Activated T-cell treated with anti-CD3 and anti-CD28 coated beads, Interleukin-2, amount 50 U/mL, for 4 hours (primary cell): ENCODE measurements around the gene NACC2. TPM values are rescaled to one million over a fixed set of nuclear protein-coding genes. Genes with fewer than 3 reads are reported as not detected.

Source experiments
- ATAC-seq, 2 donors: fragments of 200-7000 bp; cut with Tn5 transposase; one replicate each; pipeline ENCODE4 v1.10.0; 2021
- DNase-seq: peaks from one replicate; pipeline ENCODE4 v3.0.0-alpha.2; 2020
- H3K27me3 Mint-ChIP-seq: one replicate; pipeline ENCODE4 v1.8.0; 2021; ENCODE audit warnings: low read depth, mixed read lengths
- H3K36me3 Mint-ChIP-seq: one replicate; pipeline ENCODE4 v1.8.0; 2022; ENCODE audit warnings: mixed read lengths; ENCODE audit not compliant: insufficient read depth
- H3K4me1 Mint-ChIP-seq: one replicate; pipeline ENCODE4 v1.8.0; 2021; ENCODE audit warnings: low read depth, mixed read lengths
- H3K4me3 Mint-ChIP-seq: one replicate; pipeline ENCODE4 v1.8.0; 2021; ENCODE audit warnings: mild to moderate bottlenecking, moderate library complexity, mixed read lengths
- H3K9me3 Mint-ChIP-seq: one replicate; pipeline ENCODE4 v1.8.0; 2021; ENCODE audit warnings: mixed read lengths
- total RNA-seq, 3 donors: library from RNA; stranded (reverse); gene quantifications; one replicate each; pipeline ENCODE4 v1.2.1, GENCODE V29; 2021

NACC2 gene
- total RNA-seq, 3 donors from 2014 or later = 5.9 to 6.2 (median 6.0) TPM

DNA sequence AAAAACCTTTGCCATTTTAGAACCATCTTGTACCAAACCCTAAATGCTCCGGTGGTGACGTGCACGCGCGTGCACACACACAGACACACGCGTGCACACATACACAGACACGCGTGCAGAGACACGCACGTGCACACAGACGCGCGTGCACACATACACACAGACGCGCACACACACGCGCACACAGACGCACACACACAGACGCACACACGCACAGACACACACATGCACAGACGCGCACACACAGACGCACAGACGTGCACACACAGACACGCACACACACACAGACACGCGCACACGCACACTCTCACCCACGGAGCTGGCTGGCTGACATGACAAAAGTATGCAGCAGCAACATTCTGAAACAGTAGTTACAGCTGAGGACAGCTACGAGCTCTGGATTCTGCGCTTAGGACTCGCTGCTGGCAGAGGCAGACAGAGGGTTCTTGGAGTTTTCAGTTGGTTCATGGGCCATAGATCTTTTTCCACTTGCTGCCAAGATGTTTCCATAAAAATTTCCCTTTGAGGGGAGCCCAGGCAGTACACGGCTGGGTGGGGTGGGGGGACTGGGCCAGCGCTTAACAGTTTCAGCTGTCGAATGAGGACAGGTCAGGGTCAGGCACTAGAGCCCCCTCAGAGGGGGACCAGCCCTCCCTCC lies 87.7 kb downstream of the NACC2 start:
- DNase-seq = no peak
- no peaks in the 10 kb centered on the region for H3K36me3 Mint-ChIP-seq
- H3K4me3 Mint-ChIP-seq = no peak overlapping the region
- no peak for ATAC-seq
- H3K27me3 Mint-ChIP-seq = no peaks in the 10 kb centered on the region
- no peaks in the 10 kb centered on the region for H3K4me1 Mint-ChIP-seq
- H3K9me3 Mint-ChIP-seq = no peaks in the 10 kb centered on the region

GRCh38 chr9:136006169-136006568 lies 88.9 kb downstream of the NACC2 start:
- Mint-ChIP-seq H3K36me3 (no peaks in the 10 kb centered on the region), H3K27me3 (no peaks in the 10 kb centered on the region), H3K4me1 (no peaks in the 10 kb centered on the region), H3K9me3 (no peaks in the 10 kb centered on the region), H3K4me3 (no peak overlapping the region)
- DNase-seq (no peak), ATAC-seq (no peak)

DNA sequence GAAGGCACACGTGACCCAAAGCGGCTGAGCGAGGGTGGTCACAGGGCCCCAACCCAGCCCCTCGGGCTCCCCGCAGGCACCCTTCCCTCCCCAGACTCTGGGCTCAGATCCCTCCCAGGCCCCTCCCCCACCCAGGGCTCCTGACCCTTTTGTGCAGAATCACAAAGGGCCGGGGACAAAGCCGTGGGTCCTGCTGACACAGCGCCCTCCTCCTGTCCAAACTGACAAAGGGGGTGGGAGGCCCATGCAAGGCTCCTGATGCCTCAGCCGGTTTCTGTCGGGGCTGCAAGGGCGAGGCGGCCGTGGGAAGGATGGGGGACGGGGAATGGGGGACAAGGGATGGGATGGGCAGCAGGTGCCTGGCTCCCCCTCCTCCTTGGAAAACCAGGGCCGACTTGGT lies 90.4 kb downstream of the NACC2 start:
- no peaks in the 10 kb centered on the region for H3K36me3 Mint-ChIP-seq
- no peaks in the 10 kb centered on the region for H3K27me3 Mint-ChIP-seq
- no peak overlapping the region for H3K4me3 Mint-ChIP-seq
- no peak for ATAC-seq
- H3K9me3 Mint-ChIP-seq = no peaks in the 10 kb centered on the region
- no peak for DNase-seq
- no peaks in the 10 kb centered on the region for H3K4me1 Mint-ChIP-seq

DNA sequence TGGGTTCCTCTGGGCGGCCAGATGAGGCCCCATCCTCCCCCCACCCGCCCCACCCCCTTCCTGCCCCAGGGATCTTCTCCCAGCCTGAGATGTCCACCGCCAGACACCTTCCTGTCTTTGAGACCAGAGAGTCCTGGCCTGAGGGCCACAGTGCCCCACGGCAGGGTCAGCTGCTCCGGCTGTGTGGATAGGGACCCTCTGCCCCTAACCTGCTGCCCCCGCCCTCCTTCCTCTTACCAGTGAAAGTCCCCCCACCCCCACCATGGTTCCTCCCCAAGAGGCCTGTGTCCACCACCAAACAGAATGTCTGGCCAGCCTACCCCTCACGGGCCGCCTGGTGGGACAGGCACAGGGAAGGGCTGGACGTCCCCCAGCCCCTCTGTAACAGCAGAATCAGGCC lies 90.9 kb downstream of the NACC2 start:
- Mint-ChIP-seq H3K4me1 (no peaks in the 10 kb centered on the region), H3K36me3 (no peaks in the 10 kb centered on the region), H3K9me3 (no peaks in the 10 kb centered on the region), H3K27me3 (no peaks in the 10 kb centered on the region), H3K4me3 (no peak overlapping the region)
- DNase-seq (no peak), ATAC-seq (no peak)

- no peaks in the 10 kb centered on the region for H3K9me3 Mint-ChIP-seq
These were observed 91.5 kb downstream of the NACC2 start for GRCh38 chr9:136003411-136004218.

DNA sequence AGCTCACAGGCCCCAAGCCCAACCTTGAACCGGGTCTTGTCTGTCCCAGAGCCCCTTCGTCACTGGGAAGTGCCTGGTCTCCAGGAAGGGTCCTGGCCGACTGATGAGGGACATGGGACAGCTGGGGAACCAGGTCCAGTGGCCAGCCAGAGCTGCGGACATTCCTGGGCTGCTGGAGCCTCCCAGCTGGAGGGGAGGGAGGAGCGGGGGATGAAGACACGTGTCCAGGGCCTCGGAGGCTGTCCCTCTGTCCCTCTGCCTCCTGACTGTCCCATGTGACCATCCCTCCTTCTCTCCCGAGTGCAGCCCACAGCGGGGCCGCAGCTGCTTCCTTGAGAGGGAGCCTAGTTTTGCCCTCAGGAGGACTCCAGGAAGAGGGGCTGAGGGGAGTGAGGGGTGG lies 92.2 kb downstream of the NACC2 start:
- no peaks in the 10 kb centered on the region for H3K4me1 Mint-ChIP-seq
- no peaks in the 10 kb centered on the region for H3K9me3 Mint-ChIP-seq
- no peaks in the 10 kb centered on the region for H3K27me3 Mint-ChIP-seq
- no peak overlapping the region for H3K4me3 Mint-ChIP-seq
- no peak for ATAC-seq
- no peaks in the 10 kb centered on the region for H3K36me3 Mint-ChIP-seq
- no peak for DNase-seq

More at GRCh38 chr9:136003411-136004218, 91.5 kb downstream of the NACC2 start:
- DNase-seq = no peak
- Mint-ChIP-seq H3K4me1 (no peaks in the 10 kb centered on the region), H3K27me3 (no peaks in the 10 kb centered on the region), H3K4me3 (no peak overlapping the region), H3K36me3 (no peaks in the 10 kb centered on the region)
- ATAC-seq = no peak

DNA sequence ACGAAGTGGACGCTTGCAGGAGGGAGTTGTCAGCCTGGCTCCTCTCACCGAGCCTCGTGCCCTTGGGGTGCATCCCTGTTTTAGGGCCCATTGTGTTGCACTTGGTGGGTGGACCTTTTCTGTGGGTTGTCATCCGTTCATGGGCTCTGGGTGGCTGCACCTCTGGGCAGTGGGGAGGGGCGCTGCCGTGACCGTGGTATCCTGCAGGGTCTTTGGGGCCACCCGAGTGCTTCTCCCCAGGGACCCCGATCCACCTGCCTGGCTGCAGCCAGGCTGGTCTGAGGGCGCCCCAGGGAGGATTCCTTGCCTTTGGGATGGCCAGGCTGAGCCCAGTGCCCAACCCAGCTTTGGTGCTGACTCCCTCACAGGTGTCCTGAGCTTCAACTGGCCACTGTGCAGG lies 92.9 kb downstream of the NACC2 start:
- no peaks in the 10 kb centered on the region for H3K9me3 Mint-ChIP-seq
- DNase-seq (no peak), ATAC-seq (no peak)
- no peaks in the 10 kb centered on the region for H3K36me3 Mint-ChIP-seq
- H3K4me3 Mint-ChIP-seq = no peak overlapping the region
- no peaks in the 10 kb centered on the region for H3K4me1 Mint-ChIP-seq
- H3K27me3 Mint-ChIP-seq = no peaks in the 10 kb centered on the region

DNA sequence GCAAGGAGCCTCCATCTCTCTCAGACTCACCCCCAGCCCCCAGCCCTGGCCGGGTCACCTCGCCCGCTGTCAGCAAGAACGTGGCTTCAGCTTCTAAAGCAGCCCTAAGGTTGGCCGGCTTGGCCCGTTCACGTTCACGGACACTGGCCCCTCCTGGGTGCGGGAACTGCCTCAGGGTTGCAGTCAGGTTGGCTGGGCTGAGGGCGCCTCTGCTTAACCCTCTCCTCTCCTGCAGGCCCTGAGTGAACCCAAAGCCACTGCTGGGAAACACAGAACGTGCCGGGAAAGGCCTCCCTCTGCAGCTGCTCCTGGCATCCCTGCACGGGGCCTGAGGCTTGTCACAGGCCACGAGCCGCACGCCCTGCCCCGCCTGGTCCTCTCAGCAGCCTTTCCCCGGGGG lies 93.9 kb downstream of the NACC2 start:
- no peaks in the 10 kb centered on the region for H3K27me3 Mint-ChIP-seq
- no peak overlapping the region for H3K4me3 Mint-ChIP-seq
- no peaks in the 10 kb centered on the region for H3K9me3 Mint-ChIP-seq
- DNase-seq = no peak
- no peak for ATAC-seq
- no peaks in the 10 kb centered on the region for H3K4me1 Mint-ChIP-seq
- H3K36me3 Mint-ChIP-seq = no peaks in the 10 kb centered on the region

- peaks cover 4% of the 10 kb centered on the region for H3K4me1 Mint-ChIP-seq
- no peak for ATAC-seq
These were observed 96.5 kb downstream of the NACC2 start for GRCh38 chr9:135998410-135999071.

GRCh38 chr9:135998016-135998380 lies 97.1 kb downstream of the NACC2 start:
- DNase-seq = no peak
- ATAC-seq = no peak
- peaks cover 4% of the 10 kb centered on the region for H3K4me1 Mint-ChIP-seq
- H3K9me3 Mint-ChIP-seq = no peaks in the 10 kb centered on the region
- no peaks in the 10 kb centered on the region for H3K36me3 Mint-ChIP-seq
- no peak overlapping the region for H3K4me3 Mint-ChIP-seq
- H3K27me3 Mint-ChIP-seq = no peaks in the 10 kb centered on the region

More at GRCh38 chr9:135998410-135999071, 96.5 kb downstream of the NACC2 start:
- Mint-ChIP-seq H3K9me3 (no peaks in the 10 kb centered on the region), H3K36me3 (no peaks in the 10 kb centered on the region), H3K4me3 (no peak overlapping the region), H3K27me3 (no peaks in the 10 kb centered on the region)
- no peak for DNase-seq

DNA sequence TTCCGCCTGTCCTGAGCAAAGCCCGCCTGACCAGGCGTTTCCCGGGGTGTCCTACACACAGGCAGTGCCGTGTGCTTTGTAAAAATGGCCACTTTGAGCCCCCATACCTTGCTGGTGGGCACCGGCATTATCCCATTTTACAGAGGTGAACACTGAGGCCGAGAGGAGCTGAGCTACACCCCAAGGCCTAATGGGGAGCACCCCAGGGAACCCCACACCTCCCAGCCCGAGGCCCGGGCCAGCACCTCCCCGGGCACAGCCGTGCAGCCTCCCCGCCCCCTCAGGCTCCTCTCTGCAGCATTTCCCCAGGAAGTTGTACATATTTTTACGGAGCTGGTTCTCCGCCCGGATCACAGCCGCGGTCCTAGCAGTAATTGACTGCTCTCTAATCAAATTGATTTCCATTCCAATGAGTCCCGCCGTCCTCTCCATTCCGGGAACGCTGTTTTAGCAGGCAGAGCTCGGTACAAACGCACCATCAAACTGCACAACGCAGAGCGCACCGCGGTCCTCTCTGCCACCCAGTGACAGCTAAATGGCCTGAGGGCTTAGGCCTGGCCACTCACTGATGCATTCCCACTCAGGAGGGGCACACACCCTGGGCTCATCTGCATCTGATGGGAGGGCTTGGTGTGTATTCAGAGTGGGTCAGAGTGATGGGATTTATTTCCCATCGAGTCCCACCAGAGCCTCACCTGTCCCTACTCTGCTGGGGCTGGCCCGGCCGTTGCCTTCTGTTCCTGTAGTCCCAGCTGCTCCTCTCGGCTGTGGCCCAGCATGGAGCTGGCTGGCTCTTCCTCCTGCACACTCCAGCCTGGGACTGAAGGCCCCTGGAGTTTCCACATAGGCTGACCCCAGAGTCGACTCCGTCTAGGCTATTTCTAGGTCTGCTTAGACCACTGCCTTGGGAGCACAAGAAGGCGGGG lies 97.7 kb downstream of the NACC2 start:
- Mint-ChIP-seq H3K9me3 (no peaks in the 10 kb centered on the region), H3K4me3 (no peak overlapping the region), H3K36me3 (no peaks in the 10 kb centered on the region), H3K27me3 (no peaks in the 10 kb centered on the region), H3K4me1 (peaks cover 7% of the 10 kb centered on the region)
- DNase-seq (no peak), ATAC-seq (no peak)

DNA sequence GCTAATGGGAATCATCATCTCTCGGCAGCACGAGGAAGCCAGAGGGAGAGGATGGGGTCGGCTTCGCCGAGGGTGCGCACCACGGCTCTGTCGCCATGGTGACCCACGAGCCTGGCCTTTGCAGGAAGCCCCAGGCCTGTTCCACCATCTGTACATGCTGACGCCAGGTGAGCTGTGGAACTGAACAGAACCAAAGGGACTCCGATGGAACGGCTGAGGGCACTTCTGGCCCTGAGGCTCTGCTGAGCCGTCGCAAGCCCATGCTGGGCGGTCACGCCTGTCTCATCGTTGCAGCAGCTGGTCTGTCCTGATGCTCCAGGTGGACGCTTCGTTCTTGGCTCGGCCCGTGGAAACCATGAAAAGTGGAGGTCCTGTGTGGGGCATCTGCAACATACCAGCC lies 99.3 kb downstream of the NACC2 start:
- ATAC-seq (no peak), DNase-seq (no peak)
- no peaks in the 10 kb centered on the region for H3K36me3 Mint-ChIP-seq
- H3K4me1 Mint-ChIP-seq = peaks cover 14% of the 10 kb centered on the region
- no peaks in the 10 kb centered on the region for H3K9me3 Mint-ChIP-seq
- H3K27me3 Mint-ChIP-seq = no peaks in the 10 kb centered on the region
- no peak overlapping the region for H3K4me3 Mint-ChIP-seq

- Mint-ChIP-seq H3K4me1 (peaks cover 20% of the 10 kb centered on the region), H3K4me3 (no peak overlapping the region), H3K36me3 (no peaks in the 10 kb centered on the region), H3K9me3 (no peaks in the 10 kb centered on the region), H3K27me3 (no peaks in the 10 kb centered on the region)
- DNase-seq (no peak), ATAC-seq (no peak)
These were observed 100.4 kb downstream of the NACC2 start for GRCh38 chr9:135994501-135995192.
